Endodermal cell (in vitro differentiated cells): Measurements from ENCODE around the gene GHRHR. TPM values are rescaled to one million over a fixed set of nuclear protein-coding genes. Genes with fewer than 3 reads are reported as not detected.

Experiments
- DNase-seq: peaks from one replicate; pipeline ENCODE4 v3.0.0-alpha.2; 2017
- H3K27ac ChIP-seq: 2 replicates; pipeline ENCODE4 v1.5.1; 2013; ENCODE audit warnings: mild to moderate bottlenecking, low read depth, low read length, moderate library complexity
- H3K27me3 ChIP-seq: 2 replicates; pipeline ENCODE4 v1.6.1; 2013; ENCODE audit warnings: mild to moderate bottlenecking, low read length, moderate library complexity; ENCODE audit not compliant: insufficient read depth, control insufficient read depth, poor library complexity, severe bottlenecking
- H3K36me3 ChIP-seq: 2 replicates; pipeline ENCODE4 v1.7.0; 2013; ENCODE audit warnings: mild to moderate bottlenecking, low read length, moderate library complexity; ENCODE audit not compliant: control insufficient read depth, insufficient read depth
- H3K4me1 ChIP-seq: one replicate; pipeline ENCODE4 v1.7.0; 2013; ENCODE audit warnings: low read length; ENCODE audit not compliant: control insufficient read depth, insufficient read depth
- H3K4me3 ChIP-seq: 2 replicates; pipeline ENCODE4 v1.5.1; 2013; ENCODE audit warnings: mild to moderate bottlenecking, low read length, moderate library complexity
- H3K9ac ChIP-seq: 2 replicates; pipeline ENCODE4 v1.6.1; 2013; ENCODE audit warnings: mild to moderate bottlenecking, low read length, moderate library complexity; ENCODE audit not compliant: poor library complexity, severe bottlenecking; ENCODE audit errors: extremely low read depth
- H3K9me3 ChIP-seq: 2 replicates; pipeline ENCODE4 v1.6.1; 2013; ENCODE audit warnings: mild to moderate bottlenecking, low read length, moderate library complexity; ENCODE audit not compliant: control insufficient read depth
- H3K27ac Mint-ChIP-seq: 2 replicates; pipeline ENCODE4 v1.8.0; 2020; ENCODE audit warnings: mixed read lengths
- H3K27me3 Mint-ChIP-seq: 2 replicates; pipeline ENCODE4 v1.8.0; 2021; ENCODE audit warnings: mild to moderate bottlenecking, mixed read lengths; ENCODE audit not compliant: insufficient read depth
- H3K36me3 Mint-ChIP-seq: 2 replicates; pipeline ENCODE4 v1.8.0; 2020; ENCODE audit warnings: low read depth, mixed read lengths
- H3K4me1 Mint-ChIP-seq: 2 replicates; pipeline ENCODE4 v1.8.0; 2020; ENCODE audit warnings: mixed read lengths
- H3K4me3 Mint-ChIP-seq: 2 replicates; pipeline ENCODE4 v1.8.0; 2020; ENCODE audit warnings: mild to moderate bottlenecking, moderate library complexity, mixed read lengths
- H3K9me3 Mint-ChIP-seq: 2 replicates; pipeline ENCODE4 v1.8.0; 2020; ENCODE audit warnings: mild to moderate bottlenecking, mixed read lengths
- WGBS, 2 experiments: methylation state at CpG; one replicate each; pipeline versions ENCODE4 v1.1.5 to v1.1.7; 2013; ENCODE audit warnings: missing lambda C conversion rate in 2 of 2, mixed read lengths in 1 of 2; ENCODE audit not compliant: insufficient coverage in 1 of 2, insufficient read length in 1 of 2; 5-methylcytosine and 5-hydroxymethylcytosine counted together
- total RNA-seq, 2 donors: library from RNA; stranded (reverse); fragmentation: NEBNext Ultra II Directional in 1 of 2; extraction: Animal tissue kit (Norgen Biotek cat#: 25700) in 1 of 2; gene quantifications; 2 replicates in 1 of 2; 3 replicates in 1 of 2; pipeline ENCODE4 v1.2.1, GENCODE V29; 2021
- TF ChIP-seq, protein P1 (sequence below): fragments of 200-600 bp; sonication (generic); conservative IDR thresholded peaks from 2 replicates; pipeline ENCODE4 v1.5.0; 2021; ENCODE audit warnings: antibody characterized with exemption, mild to moderate bottlenecking

Gene GHRHR
- total RNA-seq, 2 donors from 2014 or later, result not detected

DNA sequence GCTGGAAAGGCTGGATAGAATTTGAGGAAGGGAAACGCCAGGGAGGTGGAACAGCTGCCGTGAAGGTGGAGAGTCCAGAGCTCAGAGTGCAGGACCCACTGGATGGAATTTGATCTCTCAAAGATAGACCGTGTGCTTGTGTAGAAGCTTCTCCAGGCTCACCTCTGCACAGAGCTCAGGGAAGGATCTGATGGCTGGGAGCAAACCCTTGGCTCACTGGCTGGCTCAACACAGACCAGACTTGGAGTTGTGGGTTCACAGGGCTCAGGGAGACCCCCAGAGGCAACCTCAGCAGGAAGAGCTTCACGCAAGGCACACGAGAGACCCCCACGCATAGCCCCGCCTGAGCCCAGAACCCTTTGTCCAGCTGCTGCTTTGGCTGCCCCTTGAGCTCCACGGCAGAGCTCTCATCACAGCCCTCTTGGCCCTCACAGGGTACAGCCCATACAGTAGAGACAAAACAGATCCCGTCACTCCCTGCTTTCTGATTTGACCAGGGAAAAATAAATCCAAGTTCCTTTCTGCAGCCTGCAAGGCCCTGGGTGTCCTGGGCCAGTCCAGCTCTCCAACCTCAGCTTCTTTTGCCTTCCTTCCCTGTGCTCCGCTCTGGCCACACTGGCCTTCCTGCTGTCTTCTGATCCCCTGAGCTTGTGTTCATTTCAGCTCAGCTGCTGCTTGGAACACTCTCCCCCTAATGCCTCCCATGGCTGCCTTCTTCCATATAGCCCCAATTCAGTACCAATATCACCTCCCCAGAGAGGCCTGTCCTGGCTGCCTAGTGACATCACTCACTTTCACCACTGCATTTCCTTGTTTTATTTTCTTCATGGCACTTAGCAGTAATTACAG, 26.3 kb downstream of the GHRHR start:
- Mint-ChIP-seq H3K9me3 (peaks cover 7% of the 10 kb centered on the region), H3K27me3 (peaks cover 14% of the 10 kb centered on the region), H3K4me1 (peaks cover 25% of the 10 kb centered on the region), H3K36me3 (no peaks in the 10 kb centered on the region), H3K27ac (peak overlapping the region; percentile 69), H3K4me3 (no peak overlapping the region)
- Histone ChIP-seq H3K36me3 (no peaks in the 10 kb centered on the region), H3K27me3 (no peaks in the 10 kb centered on the region), H3K4me3 (no peak overlapping the region), H3K9ac (no peak overlapping the region), H3K4me1 (no peaks in the 10 kb centered on the region), H3K9me3 (no peaks in the 10 kb centered on the region), H3K27ac (no peak overlapping the region)
- TF ChIP-seq, protein P1, sequence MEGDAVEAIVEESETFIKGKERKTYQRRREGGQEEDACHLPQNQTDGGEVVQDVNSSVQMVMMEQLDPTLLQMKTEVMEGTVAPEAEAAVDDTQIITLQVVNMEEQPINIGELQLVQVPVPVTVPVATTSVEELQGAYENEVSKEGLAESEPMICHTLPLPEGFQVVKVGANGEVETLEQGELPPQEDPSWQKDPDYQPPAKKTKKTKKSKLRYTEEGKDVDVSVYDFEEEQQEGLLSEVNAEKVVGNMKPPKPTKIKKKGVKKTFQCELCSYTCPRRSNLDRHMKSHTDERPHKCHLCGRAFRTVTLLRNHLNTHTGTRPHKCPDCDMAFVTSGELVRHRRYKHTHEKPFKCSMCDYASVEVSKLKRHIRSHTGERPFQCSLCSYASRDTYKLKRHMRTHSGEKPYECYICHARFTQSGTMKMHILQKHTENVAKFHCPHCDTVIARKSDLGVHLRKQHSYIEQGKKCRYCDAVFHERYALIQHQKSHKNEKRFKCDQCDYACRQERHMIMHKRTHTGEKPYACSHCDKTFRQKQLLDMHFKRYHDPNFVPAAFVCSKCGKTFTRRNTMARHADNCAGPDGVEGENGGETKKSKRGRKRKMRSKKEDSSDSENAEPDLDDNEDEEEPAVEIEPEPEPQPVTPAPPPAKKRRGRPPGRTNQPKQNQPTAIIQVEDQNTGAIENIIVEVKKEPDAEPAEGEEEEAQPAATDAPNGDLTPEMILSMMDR, result no peak
- no peak for DNase-seq
- 87 to 92% methylated on average over 8 to 10 of the region's 10 CpGs for WGBS, 2 experiments

DNA sequence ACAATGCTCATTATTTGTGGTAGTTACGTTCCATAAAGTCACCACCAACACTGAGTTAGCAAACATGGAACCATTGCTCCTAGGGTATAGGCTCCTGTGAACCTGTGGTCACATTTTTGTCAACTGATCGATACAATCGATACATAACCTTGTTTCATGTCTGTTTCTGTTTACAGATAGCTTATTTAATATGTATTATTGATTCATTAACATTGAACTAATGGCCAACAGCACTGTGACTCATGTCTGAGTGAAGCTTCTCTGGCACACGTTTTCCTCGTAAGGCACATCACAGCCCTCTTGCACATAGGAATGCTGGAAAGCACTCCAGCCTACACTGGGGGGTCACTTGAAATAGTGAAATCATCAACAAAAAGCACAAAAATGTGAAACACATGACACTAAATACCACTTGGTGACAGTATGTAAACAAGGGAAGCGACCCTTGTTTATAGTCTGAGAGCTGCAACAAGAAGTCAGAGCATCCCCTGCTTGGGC, 27.0 kb downstream of the GHRHR start:
- Histone ChIP-seq H3K27me3 (no peaks in the 10 kb centered on the region), H3K4me3 (no peak overlapping the region), H3K27ac (no peak overlapping the region), H3K4me1 (no peaks in the 10 kb centered on the region), H3K36me3 (no peaks in the 10 kb centered on the region), H3K9me3 (no peaks in the 10 kb centered on the region), H3K9ac (no peak overlapping the region)
- peaks cover 25% of the 10 kb centered on the region for H3K4me1 Mint-ChIP-seq
- peaks cover 7% of the 10 kb centered on the region for H3K9me3 Mint-ChIP-seq
- TF ChIP-seq, protein P1, result no peak
- no peak for DNase-seq
- 88 to 93% methylated on average over 3 to 6 of the region's 6 CpGs for WGBS, 2 experiments
- no peak overlapping the region for H3K27ac Mint-ChIP-seq
- peaks cover 14% of the 10 kb centered on the region for H3K27me3 Mint-ChIP-seq
- no peaks in the 10 kb centered on the region for H3K36me3 Mint-ChIP-seq
- H3K4me3 Mint-ChIP-seq, result no peak overlapping the region

DNA sequence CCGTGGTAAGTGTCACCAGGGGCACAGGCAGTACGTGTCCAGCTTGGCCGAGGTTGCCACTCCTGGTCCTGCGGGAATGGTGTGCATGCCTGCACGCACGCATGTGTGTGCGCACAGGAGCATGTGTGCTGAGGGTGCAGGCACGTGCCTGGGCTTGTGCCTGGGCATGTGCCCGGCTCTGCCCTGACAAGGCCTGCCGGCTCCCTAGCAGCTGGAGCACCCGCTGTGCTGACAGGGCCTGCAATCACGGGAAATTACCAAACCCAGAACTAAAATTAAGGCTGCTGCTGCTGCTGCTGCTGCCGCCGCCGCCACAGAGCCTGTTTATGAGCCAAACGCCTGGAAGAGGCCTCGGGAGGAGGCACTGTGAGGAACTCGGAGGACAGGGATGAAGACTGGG, 28.7 kb downstream of the GHRHR start:
- no peak overlapping the region for H3K4me3 ChIP-seq
- no peaks in the 10 kb centered on the region for H3K36me3 ChIP-seq
- 92 to 96% methylated on average over 13 to 18 of the region's 18 CpGs for WGBS, 2 experiments
- TF ChIP-seq, protein P1, result no peak
- DNase-seq, result no peak
- Mint-ChIP-seq H3K9me3 (peaks cover 7% of the 10 kb centered on the region), H3K4me1 (peaks cover 12% of the 10 kb centered on the region), H3K27me3 (peaks cover 2% of the 10 kb centered on the region), H3K4me3 (no peak overlapping the region), H3K27ac (no peak overlapping the region), H3K36me3 (no peaks in the 10 kb centered on the region)
- no peaks in the 10 kb centered on the region for H3K4me1 ChIP-seq
- H3K27me3 ChIP-seq, result no peaks in the 10 kb centered on the region
- H3K27ac ChIP-seq, result no peak overlapping the region
- H3K9me3 ChIP-seq, result no peaks in the 10 kb centered on the region
- H3K9ac ChIP-seq, result no peak overlapping the region
